LNCAP (cell line): Measurements from ENCODE around the gene ZBTB11.

ENCODE experiments used
- CTCF ChIP-seq: fragments of 450-650 bp; IDR thresholded peaks from 2 replicates; pipeline ENCODE4 v1.5.1; 2017; ENCODE audit warnings: mild to moderate bottlenecking

The ZBTB11 gene

GRCh38 chr3:101602731-101603130 lies 74.2 kb downstream of the ZBTB11 start:
- TF ChIP-seq CTCF, result no peak
